ENCODE results near the gene KCNQ1.

The KCNQ1 gene

DNA sequence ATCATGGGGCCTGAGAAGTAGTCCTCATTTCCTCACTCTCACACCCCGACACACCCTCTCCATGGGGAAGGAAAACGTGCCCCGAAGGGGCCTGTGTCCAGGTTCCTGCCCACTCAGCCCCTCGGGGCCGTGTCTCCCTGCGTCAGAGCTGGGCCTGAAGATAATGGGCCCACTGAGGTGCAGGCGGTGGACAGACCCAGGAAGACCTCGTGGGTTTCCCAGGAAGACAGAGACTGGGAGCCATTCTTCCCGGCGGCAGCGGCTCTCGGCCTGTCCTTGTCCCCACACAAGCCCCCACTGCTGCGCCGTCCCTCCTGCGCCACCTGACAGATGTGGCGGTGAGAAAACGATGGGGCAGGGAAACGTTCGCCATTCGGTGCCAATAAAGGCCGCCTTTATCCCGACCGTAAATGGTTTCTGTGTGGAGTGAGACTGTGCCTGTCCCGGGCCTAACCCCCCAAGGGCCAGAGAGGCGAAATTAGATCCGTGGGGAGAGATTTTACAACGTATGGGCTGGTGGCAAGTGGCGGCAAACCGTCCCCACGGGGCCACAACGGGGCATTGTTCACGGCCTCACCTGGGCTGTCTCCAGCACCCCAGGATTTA, 351.8 kb downstream of the KCNQ1 start:
- H3K27me3 Mint-ChIP-seq, result peaks cover 6% of the 10 kb centered on the region
- DNase-seq, result peak; percentile 19
- H3K9me3 Mint-ChIP-seq, result no peaks in the 10 kb centered on the region
- H3K36me3 Mint-ChIP-seq, result no peaks in the 10 kb centered on the region
- H3K4me1 Mint-ChIP-seq, result peaks cover 3% of the 10 kb centered on the region
- no peak overlapping the region for H3K27ac Mint-ChIP-seq
- CTCF ChIA-PET, result no interaction called here
- no peak overlapping the region for H3K4me3 Mint-ChIP-seq

DNA sequence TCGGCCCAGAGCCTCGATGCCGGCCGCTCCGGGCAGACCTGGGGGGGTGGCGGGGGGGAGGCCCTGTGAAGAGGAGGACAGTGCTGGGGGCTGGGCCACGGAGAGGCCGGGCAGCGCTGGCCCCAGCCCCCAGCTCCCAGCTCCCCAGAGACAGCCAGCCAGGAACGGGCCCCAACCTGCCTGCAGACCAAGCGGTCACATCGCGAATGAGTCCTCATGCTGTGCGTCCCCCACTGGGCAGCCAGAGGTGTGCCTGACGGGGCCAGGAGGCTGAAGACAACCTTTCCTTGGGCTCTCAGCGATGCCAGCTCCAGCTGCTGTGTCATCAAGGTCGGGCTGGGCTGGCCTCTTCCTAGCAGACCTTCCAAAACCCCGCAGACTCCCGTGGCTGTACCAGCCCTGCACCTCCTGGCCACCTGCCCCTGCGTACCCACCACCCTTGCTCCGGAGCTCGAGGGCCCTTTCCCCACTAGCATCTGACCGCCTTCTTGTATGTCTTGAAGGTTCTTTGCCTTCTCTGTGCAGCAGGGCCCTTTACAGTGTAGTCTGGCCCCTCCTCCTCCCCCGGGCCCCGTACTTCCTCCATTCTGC, 352.4 kb downstream of the KCNQ1 start:
- no peaks in the 10 kb centered on the region for H3K9me3 Mint-ChIP-seq
- no peak overlapping the region for H3K4me3 Mint-ChIP-seq
- H3K27me3 Mint-ChIP-seq, result peaks cover 3% of the 10 kb centered on the region
- peak; percentile 12 for DNase-seq
- H3K36me3 Mint-ChIP-seq, result no peaks in the 10 kb centered on the region
- CTCF ChIA-PET, result no interaction called here
- no peak overlapping the region for H3K27ac Mint-ChIP-seq
- H3K4me1 Mint-ChIP-seq, result peaks cover under 1% of the 10 kb centered on the region

DNA sequence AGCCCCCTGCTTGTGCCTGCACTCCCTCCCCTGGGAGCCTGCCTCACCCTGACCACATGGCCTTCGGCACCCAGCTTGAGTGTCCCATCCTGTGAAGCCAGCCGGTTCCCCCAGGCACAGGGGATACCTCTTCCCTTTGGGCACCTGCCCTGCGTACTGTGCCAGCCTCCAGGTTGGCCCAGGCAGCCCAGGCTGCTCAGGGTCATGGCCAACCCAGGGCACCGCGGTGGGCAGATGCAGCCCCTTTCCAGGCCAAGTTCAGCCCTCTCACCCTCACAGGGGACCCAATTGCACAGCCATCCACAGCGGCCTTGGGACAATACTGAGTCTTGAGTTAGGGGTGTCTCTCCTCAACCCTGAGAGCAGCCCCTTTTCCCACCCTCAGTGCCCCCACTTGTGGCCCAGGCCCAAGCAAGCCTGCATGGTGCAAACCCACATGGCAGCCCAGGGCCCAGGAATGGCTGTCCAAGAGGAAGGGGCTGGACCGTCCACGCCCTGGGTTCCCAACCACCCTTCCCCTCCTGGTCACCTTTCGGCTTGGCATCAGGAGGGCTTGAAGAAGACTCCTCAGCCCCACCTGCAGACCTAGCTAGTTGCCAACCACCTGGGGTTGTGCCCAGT, 353.0 kb downstream of the KCNQ1 start:
- Mint-ChIP-seq H3K36me3 (no peaks in the 10 kb centered on the region), H3K4me3 (no peak overlapping the region), H3K27me3 (no peaks in the 10 kb centered on the region), H3K4me1 (no peaks in the 10 kb centered on the region), H3K9me3 (no peaks in the 10 kb centered on the region), H3K27ac (no peak overlapping the region)
- peak; percentile 13 for DNase-seq
- CTCF ChIA-PET, result no interaction called here

DNA sequence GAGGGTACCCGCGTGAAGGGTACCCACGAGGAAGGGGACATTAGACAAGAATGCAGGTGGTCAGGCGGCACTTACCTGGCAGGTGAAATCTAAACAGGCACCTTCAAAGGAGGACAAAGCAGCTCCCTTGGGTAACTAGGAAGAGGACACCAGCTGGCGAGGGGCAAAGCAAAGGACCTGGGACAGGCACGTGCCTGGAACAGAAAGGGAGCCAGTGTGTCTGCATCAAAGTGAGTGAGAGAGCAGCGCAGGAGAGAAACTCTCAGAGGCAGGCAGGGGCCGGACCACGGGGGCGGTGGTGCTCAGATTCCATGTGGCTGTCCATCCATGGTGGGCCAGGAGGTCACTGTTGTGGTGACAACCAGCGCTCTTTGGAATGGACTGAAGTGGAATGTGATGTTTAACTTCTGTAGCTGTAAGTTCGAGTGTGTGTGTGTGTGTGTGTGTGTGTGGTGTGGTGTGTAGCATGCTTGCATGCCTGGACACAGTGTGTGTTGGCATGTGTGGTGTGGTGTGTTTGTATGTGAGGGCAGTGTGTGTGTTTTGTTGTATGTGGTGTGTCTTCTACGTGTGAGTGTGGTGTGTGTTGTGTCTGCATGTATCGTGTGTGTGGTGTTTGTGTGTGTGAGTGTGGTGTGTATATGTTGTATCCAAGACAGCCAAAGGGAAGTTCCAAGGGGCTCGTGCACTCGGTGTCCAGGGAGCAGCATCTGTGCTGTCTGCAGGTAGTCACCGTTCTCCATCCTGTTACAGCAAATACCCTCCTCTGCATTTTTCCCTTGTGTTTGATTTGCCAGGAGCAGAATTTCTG, 354.3 kb downstream of the KCNQ1 start:
- H3K27me3 Mint-ChIP-seq, result no peaks in the 10 kb centered on the region
- H3K9me3 Mint-ChIP-seq, result no peaks in the 10 kb centered on the region
- peak; percentile 18 for DNase-seq
- no peaks in the 10 kb centered on the region for H3K4me1 Mint-ChIP-seq
- no peak overlapping the region for H3K27ac Mint-ChIP-seq
- CTCF ChIA-PET, result interaction anchor here (0.7 kb wide), 1 partner anchor 90 kb away, joined by 4 read pairs; no protein-coding TSS in a partner anchor
- H3K36me3 Mint-ChIP-seq, result no peaks in the 10 kb centered on the region
- no peak overlapping the region for H3K4me3 Mint-ChIP-seq

DNA sequence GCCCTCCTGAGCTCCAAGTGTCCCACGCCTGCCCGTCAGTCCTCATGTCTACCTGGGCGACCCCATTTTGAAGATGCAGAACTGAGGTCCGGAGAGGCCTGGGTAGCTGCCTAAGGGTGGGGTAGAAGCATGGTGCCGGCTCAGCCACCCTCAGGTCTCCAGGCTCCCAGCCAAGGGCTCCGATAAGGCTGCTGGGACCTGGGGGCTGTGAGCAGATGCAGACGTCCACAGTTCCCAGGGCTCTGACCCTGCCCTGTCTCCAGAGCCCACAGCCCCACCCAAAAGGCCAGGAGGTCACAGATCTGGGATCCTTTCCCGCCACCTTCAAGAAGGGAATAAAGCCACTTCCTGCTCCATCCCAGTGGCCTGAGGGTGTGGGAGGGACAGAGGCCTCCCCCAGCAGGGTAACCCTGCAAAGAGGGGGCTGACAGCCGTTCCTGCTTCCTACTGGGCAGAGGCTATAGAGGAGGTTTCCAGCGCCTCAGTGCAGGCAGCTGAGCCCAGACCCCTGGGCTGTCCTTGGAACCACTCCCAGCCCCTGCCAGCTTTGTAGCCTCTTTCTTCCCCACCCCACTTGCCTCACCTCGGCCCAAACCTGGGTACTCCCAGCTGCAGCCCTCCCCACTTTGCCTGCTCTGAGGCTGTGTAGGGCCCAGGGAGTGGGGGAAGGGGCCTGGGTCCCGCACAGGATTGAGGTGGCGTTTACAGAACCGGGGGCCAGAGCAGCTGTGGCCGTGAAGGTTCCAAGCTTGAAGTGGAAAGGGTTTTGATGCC, 355.3 kb downstream of the KCNQ1 start:
- no peaks in the 10 kb centered on the region for H3K27me3 Mint-ChIP-seq
- CTCF ChIA-PET, result no interaction called here
- no peak overlapping the region for H3K4me3 Mint-ChIP-seq
- H3K4me1 Mint-ChIP-seq, result no peaks in the 10 kb centered on the region
- H3K36me3 Mint-ChIP-seq, result no peaks in the 10 kb centered on the region
- no peaks in the 10 kb centered on the region for H3K9me3 Mint-ChIP-seq
- DNase-seq, result peak; percentile 16
- H3K27ac Mint-ChIP-seq, result no peak overlapping the region

DNA sequence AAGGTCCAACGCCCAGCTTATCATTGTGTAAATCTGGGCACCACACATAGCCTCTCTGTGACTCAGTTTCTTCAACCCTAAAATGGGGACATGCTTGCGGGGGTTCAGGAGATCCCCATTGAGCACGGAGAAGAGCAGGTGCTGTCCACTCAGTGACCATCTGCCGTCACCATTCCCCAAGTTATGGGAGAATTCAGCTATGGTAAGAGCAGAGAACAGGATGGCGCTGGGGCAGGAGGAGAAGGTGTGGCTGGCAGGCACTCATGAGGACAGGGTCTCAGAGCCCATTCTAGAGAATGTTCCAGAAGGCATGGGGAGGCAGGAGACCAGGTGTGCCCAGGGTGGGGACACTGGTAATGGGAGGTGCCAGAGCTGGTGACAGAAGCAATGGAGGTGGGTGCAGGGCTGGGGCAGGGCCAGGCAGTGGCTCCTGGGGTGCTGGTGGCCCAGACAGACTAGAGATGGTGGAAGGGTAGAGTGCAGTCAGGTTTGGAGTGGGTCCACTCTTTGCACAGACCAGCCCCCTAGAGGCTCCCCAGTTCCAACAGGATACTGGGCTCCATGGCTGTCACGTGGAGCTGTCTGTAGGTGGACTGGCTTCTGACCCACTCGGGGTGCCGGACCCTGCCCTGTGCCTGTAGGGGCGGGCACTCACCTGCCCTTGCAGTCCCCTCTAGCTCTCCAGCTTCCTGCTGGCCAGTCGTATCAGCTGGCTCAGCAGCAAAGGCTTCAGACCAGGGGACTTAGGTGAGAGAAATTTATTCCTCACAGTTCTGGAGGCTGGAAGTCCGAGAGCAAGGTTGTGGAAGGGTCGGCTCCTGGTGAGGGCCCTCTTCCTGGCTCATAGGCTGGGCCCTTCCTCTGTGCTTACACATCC, 356.1 kb downstream of the KCNQ1 start:
- Mint-ChIP-seq H3K4me3 (no peak overlapping the region), H3K27ac (no peak overlapping the region)
- CTCF ChIA-PET, result no interaction called here

DNA sequence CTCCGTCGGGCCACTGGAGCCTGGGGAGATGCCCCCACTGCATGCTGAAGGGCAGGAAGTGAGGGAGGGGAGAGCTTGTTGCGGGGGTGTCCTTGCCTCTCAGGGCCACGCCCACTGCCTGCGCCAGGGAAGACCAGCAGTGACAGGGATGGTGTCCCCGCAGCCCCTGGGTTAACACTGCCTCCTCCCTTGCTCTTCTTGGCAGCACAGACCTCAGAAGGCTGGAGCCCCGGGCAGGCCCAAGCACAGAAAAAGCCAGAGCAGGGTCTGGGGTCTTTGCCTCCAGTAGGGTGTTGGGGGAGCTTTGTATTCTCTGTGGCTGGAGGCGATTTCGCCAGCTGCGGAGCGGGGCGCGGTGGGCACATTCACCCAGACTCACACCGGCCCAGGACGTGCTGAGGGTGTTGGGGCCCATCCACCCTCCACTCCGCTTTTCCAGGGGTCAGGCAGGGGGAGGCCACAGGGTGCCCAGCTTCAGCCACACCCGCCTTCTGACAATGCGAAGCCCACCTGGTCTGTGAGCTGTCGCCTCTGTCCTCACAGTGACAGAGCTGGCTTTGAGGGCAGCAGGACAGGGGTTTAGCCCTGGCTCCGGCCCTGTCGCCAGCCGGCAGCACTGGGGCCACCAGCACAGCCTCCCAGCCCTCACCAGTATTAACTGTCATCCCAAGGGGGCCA, 357.0 kb downstream of the KCNQ1 start:
- Mint-ChIP-seq H3K4me1 (no peaks in the 10 kb centered on the region), H3K4me3 (no peak overlapping the region), H3K27ac (peak overlapping the region; percentile 67), H3K27me3 (no peaks in the 10 kb centered on the region), H3K9me3 (no peaks in the 10 kb centered on the region), H3K36me3 (no peaks in the 10 kb centered on the region)
- CTCF ChIA-PET, result no interaction called here
- peak; percentile 18 for DNase-seq

More for the DNA sequence above, 356.1 kb downstream of the KCNQ1 start:
- Mint-ChIP-seq H3K27me3 (no peaks in the 10 kb centered on the region), H3K36me3 (no peaks in the 10 kb centered on the region), H3K9me3 (no peaks in the 10 kb centered on the region), H3K4me1 (no peaks in the 10 kb centered on the region)
- peak; percentile 10 for DNase-seq

DNA sequence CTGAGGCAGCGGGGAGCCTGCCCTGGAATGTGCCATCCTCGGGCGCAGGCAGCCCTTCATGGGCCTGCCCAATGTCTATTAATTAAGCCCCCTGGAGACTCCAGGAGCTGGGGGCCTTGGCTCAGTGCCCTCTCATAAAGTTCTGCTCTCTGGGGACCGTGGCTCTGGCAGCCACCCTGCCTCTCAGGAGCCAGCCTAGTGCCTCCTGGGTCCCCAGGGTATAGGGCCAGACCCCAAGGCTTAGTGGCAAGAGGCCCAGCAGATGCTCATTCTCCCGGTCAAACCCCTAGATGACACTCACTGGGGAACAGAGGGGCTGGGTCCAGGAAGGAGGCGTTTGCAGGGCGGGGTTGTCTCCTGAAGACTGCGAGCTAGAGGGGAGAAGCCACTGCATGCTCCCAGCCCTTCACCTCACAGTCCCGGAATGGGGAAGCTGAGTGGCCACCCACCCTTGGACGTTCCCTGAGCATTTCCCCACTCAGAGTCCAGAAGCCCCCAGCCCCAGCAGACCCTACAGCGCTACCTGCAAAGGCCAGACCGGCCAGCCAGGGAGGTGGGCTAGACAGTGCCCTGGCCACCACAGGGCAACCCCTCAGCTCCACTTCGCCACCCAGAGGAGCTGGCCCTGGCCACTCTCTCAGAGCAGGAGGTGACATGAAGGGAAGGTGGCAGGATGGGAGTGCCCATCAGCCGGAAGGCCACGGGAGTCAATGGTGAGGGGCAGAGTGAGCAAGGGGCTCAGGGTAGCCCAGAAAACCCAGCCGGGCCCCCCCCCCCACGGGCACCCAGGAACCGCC, 357.8 kb downstream of the KCNQ1 start:
- Mint-ChIP-seq H3K27ac (no peak overlapping the region), H3K4me1 (no peaks in the 10 kb centered on the region), H3K9me3 (no peaks in the 10 kb centered on the region), H3K36me3 (no peaks in the 10 kb centered on the region), H3K27me3 (no peaks in the 10 kb centered on the region), H3K4me3 (no peak overlapping the region)
- peak; percentile 14 for DNase-seq
- CTCF ChIA-PET, result no interaction called here

DNA sequence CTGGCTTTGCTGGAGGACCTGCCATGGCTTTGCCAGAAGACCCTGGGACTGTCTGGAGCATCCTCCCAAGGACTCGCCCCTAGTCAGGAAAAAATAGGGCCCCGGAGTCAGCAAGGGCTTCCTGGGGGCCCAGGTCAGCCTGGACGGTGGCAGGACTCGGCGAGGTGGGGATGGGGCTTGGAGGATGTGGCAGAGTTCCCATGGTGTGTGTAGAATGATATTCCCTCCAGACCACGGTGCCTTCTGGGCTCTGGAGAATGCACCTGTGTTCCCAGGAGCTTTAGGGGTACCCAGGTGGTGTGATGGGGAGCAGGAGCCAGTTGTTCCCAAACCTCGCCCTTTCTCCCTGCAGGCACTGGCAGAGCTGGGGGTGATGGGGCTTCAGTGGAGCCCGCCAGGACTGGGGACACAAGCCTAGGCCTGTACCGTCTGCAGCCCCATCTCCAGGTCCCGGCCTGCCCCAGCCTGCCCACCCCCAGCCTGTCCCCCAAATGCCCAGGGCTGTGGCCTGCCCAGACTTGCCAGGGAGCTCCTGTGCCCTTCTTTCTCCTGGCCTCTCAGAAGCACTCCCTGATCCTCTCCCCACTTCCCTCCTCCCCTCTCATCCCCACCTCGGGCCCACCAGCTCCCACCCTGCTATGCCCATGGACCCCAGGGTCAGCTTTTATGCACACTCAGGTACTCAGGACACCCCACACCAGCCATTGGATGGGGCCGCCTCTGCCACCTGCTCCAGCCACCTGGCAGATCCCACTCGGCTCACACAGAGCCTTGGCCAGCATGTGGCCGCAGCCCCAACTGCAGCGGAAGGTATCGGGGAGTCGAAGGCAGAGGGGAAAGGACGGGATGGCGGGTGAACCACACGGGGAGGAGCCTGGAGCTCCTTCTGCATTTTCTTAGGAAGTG, 358.6 kb downstream of the KCNQ1 start:
- H3K36me3 Mint-ChIP-seq, result no peaks in the 10 kb centered on the region
- no peak overlapping the region for H3K4me3 Mint-ChIP-seq
- no peak overlapping the region for H3K27ac Mint-ChIP-seq
- CTCF ChIA-PET, result no interaction called here
- H3K9me3 Mint-ChIP-seq, result no peaks in the 10 kb centered on the region
- no peak for DNase-seq
- H3K4me1 Mint-ChIP-seq, result no peaks in the 10 kb centered on the region
- H3K27me3 Mint-ChIP-seq, result no peaks in the 10 kb centered on the region

DNA sequence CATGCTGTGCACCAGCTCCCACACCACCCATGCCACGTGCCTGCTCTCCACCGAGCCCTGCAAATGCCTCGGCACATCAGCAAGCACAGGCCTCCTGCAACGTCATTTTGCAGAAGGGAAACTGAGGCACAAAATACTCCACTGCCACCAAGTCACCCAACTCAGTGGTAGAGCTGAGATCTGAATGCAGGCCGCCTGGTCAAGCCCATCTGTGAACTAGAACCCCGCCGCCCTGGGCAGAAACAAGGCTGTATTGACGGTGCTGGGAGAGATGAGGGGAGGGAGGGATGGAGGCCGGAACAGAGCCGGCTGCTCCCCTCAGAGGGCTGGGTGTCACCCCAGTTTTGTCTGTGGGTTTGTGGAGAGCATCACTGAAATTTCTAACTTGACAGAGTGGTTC, 359.4 kb downstream of the KCNQ1 start:
- Mint-ChIP-seq H3K36me3 (no peaks in the 10 kb centered on the region), H3K9me3 (no peaks in the 10 kb centered on the region), H3K27ac (no peak overlapping the region), H3K27me3 (no peaks in the 10 kb centered on the region), H3K4me3 (no peak overlapping the region), H3K4me1 (no peaks in the 10 kb centered on the region)
- CTCF ChIA-PET, result no interaction called here
- DNase-seq, result peak; percentile 16

DNA sequence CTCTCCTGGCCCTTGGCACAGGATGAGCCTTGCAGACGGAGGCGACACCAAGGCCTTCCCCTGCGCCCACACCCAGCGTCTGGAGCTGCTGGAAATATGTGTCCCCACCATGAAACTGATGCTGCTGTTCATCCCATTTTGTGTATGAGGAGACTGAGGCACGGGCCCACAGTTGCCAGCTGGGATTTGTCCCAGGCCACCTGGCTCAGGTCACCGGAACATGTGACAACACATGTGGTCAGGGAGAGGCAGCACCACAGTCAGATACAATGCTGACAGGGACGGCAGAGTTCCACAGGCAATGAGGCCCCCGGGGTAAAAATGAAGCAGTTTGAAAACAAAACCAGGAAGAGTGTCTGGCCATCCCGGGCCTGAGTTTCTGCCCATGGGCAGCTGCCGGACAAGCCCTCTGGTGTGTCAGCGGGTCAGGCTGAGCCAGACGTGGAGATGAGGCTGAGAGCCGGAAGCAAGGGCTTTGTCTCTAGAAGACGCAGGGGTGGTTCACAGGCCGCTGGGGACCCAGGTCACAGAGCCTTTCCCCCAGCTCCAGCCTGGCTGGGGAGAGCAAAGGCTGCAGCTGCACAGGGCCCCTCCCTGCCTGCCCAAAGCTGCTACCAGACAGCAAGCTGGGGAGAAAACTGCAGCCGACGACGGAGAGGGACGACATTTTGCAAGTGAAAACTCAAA, 360.0 kb downstream of the KCNQ1 start:
- H3K4me1 Mint-ChIP-seq, result no peaks in the 10 kb centered on the region
- H3K27ac Mint-ChIP-seq, result no peak overlapping the region
- peaks cover 4% of the 10 kb centered on the region for H3K27me3 Mint-ChIP-seq
- H3K36me3 Mint-ChIP-seq, result no peaks in the 10 kb centered on the region
- no peak overlapping the region for H3K4me3 Mint-ChIP-seq
- DNase-seq, result peak; percentile 13
- H3K9me3 Mint-ChIP-seq, result no peaks in the 10 kb centered on the region
- CTCF ChIA-PET, result no interaction called here

All from activated naive CD4-positive, alpha-beta T cell treated with anti-CD3 and anti-CD28 coated beads, Interleukin-2, amount 10 ng/mL, durations not matched to agents 7 days and 5 days (primary cell).